ENCODE measurements around the gene CD69. TPM values are rescaled to one million over a fixed set of nuclear protein-coding genes. Genes with fewer than 3 reads are reported as not detected.

Gene CD69
- total RNA-seq, 1 donor from 2014 or later, result 11.4 TPM

DNA sequence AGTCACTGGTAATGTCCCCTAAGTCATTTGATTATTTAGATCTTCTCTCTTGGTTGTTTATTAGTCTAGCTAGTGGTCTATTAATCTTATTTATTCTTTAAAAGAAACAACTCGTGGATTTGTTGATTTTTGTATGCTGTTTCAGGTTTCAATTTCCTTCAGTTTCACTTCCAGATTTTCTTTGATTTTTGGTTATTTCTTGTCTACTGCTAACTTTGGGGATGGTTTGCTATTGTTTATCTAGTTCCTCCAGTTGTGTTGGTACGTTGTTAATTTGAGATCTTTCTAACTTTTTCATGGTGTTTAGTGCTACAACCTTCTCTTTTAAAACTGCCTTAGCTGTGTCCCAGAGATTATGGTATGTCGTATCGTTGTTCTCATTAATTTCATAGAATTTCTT lies 18.5 kb upstream of the CD69 start:
- no peak for ATAC-seq
- no peak overlapping the region for H3K4me3 ChIP-seq
- TF ChIP-seq, protein P1, sequence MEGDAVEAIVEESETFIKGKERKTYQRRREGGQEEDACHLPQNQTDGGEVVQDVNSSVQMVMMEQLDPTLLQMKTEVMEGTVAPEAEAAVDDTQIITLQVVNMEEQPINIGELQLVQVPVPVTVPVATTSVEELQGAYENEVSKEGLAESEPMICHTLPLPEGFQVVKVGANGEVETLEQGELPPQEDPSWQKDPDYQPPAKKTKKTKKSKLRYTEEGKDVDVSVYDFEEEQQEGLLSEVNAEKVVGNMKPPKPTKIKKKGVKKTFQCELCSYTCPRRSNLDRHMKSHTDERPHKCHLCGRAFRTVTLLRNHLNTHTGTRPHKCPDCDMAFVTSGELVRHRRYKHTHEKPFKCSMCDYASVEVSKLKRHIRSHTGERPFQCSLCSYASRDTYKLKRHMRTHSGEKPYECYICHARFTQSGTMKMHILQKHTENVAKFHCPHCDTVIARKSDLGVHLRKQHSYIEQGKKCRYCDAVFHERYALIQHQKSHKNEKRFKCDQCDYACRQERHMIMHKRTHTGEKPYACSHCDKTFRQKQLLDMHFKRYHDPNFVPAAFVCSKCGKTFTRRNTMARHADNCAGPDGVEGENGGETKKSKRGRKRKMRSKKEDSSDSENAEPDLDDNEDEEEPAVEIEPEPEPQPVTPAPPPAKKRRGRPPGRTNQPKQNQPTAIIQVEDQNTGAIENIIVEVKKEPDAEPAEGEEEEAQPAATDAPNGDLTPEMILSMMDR (IDR thresholded peaks at IDR 0.05), result no peak

GRCh38 chr12:9776781-9777180 lies 16.1 kb upstream of the CD69 start:
- Histone ChIP-seq H3K4me1 (no peaks in the 10 kb centered on the region), H3K4me3 (no peak overlapping the region), H3K27me3 (ENCODE audit: low read depth) (no peaks in the 10 kb centered on the region), H3K27ac (no peak overlapping the region), H3K36me3 (no peaks in the 10 kb centered on the region), H3K9me3 (no peaks in the 10 kb centered on the region)
- TF ChIP-seq, protein P1 (IDR thresholded peaks at IDR 0.05), result no peak
- ATAC-seq (no peak), DNase-seq (no peak)
- intact Hi-C loops (cut with DNase I), result no loop called here

More for the DNA sequence above, 18.5 kb upstream of the CD69 start:
- no peak for DNase-seq
- Histone ChIP-seq H3K36me3 (no peaks in the 10 kb centered on the region), H3K27ac (no peak overlapping the region), H3K4me1 (no peaks in the 10 kb centered on the region), H3K27me3 (ENCODE audit: low read depth) (no peaks in the 10 kb centered on the region), H3K9me3 (no peaks in the 10 kb centered on the region)
- intact Hi-C loops (cut with DNase I), result no loop called here

GRCh38 chr12:9773216-9773877 lies 12.6 kb upstream of the CD69 start:
- Histone ChIP-seq H3K36me3 (no peaks in the 10 kb centered on the region), H3K4me1 (no peaks in the 10 kb centered on the region), H3K4me3 (no peak overlapping the region), H3K9me3 (no peaks in the 10 kb centered on the region), H3K27ac (no peak overlapping the region), H3K27me3 (ENCODE audit: low read depth) (no peaks in the 10 kb centered on the region)
- ATAC-seq, result no peak
- intact Hi-C loops (cut with DNase I), result no loop called here
- no peak for DNase-seq
- TF ChIP-seq, protein P1 (IDR thresholded peaks at IDR 0.05), result no peak

GRCh38 chr12:9763025-9763424 lies 2.3 kb upstream of the CD69 start:
- Histone ChIP-seq H3K27me3 (ENCODE audit: low read depth) (no peaks in the 10 kb centered on the region), H3K4me1 (no peaks in the 10 kb centered on the region), H3K36me3 (no peaks in the 10 kb centered on the region), H3K9me3 (no peaks in the 10 kb centered on the region), H3K27ac (no peak overlapping the region), H3K4me3 (no peak overlapping the region)
- intact Hi-C loops (cut with DNase I), result no loop called here
- ATAC-seq (no peak), DNase-seq (no peak)
- TF ChIP-seq, protein P1 (IDR thresholded peaks at IDR 0.05), result no peak

GRCh38 chr12:9762369-9762768 lies 1.7 kb upstream of the CD69 start:
- H3K27ac ChIP-seq, result no peak overlapping the region
- no peaks in the 10 kb centered on the region for H3K27me3 ChIP-seq (ENCODE audit: low read depth)
- H3K4me3 ChIP-seq, result no peak overlapping the region
- H3K4me1 ChIP-seq, result no peaks in the 10 kb centered on the region
- no peaks in the 10 kb centered on the region for H3K36me3 ChIP-seq
- intact Hi-C loops (cut with DNase I), result no loop called here
- DNase-seq (no peak), ATAC-seq (no peak)
- H3K9me3 ChIP-seq, result no peaks in the 10 kb centered on the region
- TF ChIP-seq, protein P1 (IDR thresholded peaks at IDR 0.05), result no peak

Measured in lower lobe of right lung (tissue), 2 donors.